CD4-positive, alpha-beta T cell treated with Interleukin-17A for 4 hours (primary cell): ENCODE data around the gene HDAC4.

Experiments
- DNase-seq: peaks from one replicate; pipeline ENCODE4 v3.0.0-alpha.2; 2020; ENCODE audit warnings: mixed read lengths

HDAC4 gene

GRCh38 chr2:239101071-239101470, 299.7 kb downstream of the HDAC4 start:
- no peak for DNase-seq

GRCh38 chr2:239099474-239099873, 301.3 kb downstream of the HDAC4 start:
- no peak for DNase-seq

- no peak for DNase-seq
Observed at GRCh38 chr2:239098288-239098970, 302.4 kb downstream of the HDAC4 start.

- no peak for DNase-seq
Observed at GRCh38 chr2:239097428-239097696, 303.5 kb downstream of the HDAC4 start.

- DNase-seq: no peak
Observed at GRCh38 chr2:239096676-239097427, 304.0 kb downstream of the HDAC4 start.

- no peak for DNase-seq
Observed at GRCh38 chr2:239095460-239096081, 305.2 kb downstream of the HDAC4 start.

- DNase-seq: no peak
Observed at GRCh38 chr2:239094867-239095266, 306.0 kb downstream of the HDAC4 start.

GRCh38 chr2:239093952-239094351, 306.9 kb downstream of the HDAC4 start:
- DNase-seq: no peak

- DNase-seq: no peak
Observed at GRCh38 chr2:239093542-239093941, 307.3 kb downstream of the HDAC4 start.

GRCh38 chr2:239092571-239093294, 308.1 kb downstream of the HDAC4 start:
- DNase-seq: no peak

GRCh38 chr2:239089884-239090283, 310.9 kb downstream of the HDAC4 start:
- no peak for DNase-seq

GRCh38 chr2:239087046-239087710, 313.6 kb downstream of the HDAC4 start:
- DNase-seq: no peak

- DNase-seq: no peak
Observed at GRCh38 chr2:239086325-239087020, 314.3 kb downstream of the HDAC4 start.

- DNase-seq: no peak
Observed at GRCh38 chr2:239085201-239085992, 315.4 kb downstream of the HDAC4 start.

- no peak for DNase-seq
Observed at GRCh38 chr2:239084007-239084406, 316.8 kb downstream of the HDAC4 start.

- DNase-seq: no peak
Observed at GRCh38 chr2:239082425-239082824, 318.4 kb downstream of the HDAC4 start.

- no peak for DNase-seq
Observed at GRCh38 chr2:239081622-239082021, 319.2 kb downstream of the HDAC4 start.

- no peak for DNase-seq
Observed at GRCh38 chr2:239081046-239081445, 319.8 kb downstream of the HDAC4 start.

GRCh38 chr2:239079671-239080294, 321.0 kb downstream of the HDAC4 start:
- no peak for DNase-seq

- no peak for DNase-seq
Observed at GRCh38 chr2:239078128-239078924, 322.5 kb downstream of the HDAC4 start.
